IMR-90 (cell line): ENCODE data around the gene M6PR.
"Not testable (repeated sequence)": the region's sequence is repeated elsewhere in the genome, so short reads cannot be mapped to it uniquely, and the experiment has no call there.

Experiments used
- BHLHE40 ChIP-seq: fragments of 150-350 bp; IDR thresholded peaks from 2 replicates; pipeline ENCODE4 v1.6.1; 2016; ENCODE audit warnings: mild to moderate bottlenecking, low read depth, low read length
- SMC3 ChIP-seq: fragments of 150-350 bp; IDR thresholded peaks from 2 replicates; pipeline ENCODE4 v1.6.1; 2016; ENCODE audit warnings: low read depth, mild to moderate bottlenecking, antibody characterized with exemption, low read length, moderate library complexity
- TF ChIP-seq, protein P1 (sequence below): conservative IDR thresholded peaks from 2 replicates; pipeline ENCODE4 v1.5.1; 2012; ENCODE audit warnings: mild to moderate bottlenecking, low read depth, low read length, improper control_type of control experiment

DNA sequence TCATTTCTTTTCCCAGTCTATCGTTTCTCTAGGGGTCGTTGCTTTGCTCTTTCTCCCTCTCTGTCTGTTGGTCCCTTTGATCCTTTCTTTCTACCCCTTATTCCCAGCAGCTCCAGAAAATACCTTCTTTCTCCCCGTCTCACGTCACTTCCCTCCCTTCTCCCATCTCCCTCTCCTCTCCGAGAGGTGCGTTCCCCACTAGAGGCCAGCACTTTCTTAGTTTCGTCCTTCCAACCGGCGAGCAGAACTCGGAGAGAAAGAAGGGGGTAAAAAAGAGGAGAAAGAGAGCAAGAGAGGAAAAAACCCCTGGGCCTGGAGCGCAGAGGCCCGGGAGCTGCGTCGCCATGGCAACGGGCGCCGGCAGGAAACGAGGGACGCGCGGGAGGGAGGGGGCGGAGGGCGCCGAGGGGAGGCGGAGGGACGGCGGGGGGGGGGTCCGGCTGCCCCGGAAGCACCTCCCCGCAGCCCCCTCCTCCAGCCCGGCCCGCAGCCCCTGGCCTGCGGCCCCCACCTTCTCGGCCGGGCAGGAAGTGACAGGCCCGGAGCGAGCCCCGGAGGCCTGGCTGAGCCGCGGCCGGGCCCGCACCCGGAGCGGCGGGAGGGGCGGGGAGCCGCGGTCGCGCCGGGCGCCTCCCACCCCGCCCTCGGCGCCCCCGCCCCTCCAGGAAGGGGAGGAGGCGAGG lies 35.3 kb downstream of the M6PR start, which contains the start of gene PHC1:
- not testable (repeated sequence) for TF ChIP-seq SMC3, BHLHE40
- TF ChIP-seq, protein P1, sequence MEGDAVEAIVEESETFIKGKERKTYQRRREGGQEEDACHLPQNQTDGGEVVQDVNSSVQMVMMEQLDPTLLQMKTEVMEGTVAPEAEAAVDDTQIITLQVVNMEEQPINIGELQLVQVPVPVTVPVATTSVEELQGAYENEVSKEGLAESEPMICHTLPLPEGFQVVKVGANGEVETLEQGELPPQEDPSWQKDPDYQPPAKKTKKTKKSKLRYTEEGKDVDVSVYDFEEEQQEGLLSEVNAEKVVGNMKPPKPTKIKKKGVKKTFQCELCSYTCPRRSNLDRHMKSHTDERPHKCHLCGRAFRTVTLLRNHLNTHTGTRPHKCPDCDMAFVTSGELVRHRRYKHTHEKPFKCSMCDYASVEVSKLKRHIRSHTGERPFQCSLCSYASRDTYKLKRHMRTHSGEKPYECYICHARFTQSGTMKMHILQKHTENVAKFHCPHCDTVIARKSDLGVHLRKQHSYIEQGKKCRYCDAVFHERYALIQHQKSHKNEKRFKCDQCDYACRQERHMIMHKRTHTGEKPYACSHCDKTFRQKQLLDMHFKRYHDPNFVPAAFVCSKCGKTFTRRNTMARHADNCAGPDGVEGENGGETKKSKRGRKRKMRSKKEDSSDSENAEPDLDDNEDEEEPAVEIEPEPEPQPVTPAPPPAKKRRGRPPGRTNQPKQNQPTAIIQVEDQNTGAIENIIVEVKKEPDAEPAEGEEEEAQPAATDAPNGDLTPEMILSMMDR, result peak; percentile 51
